Activated CD4-positive, alpha-beta memory T cell treated with anti-CD3 and anti-CD28 coated beads, Interleukin-2, amount 10 ng/mL, durations not matched to agents 7 days and 5 days (primary cell): ENCODE data around the gene CYGB. TPM values are rescaled to one million over a fixed set of nuclear protein-coding genes. Genes with fewer than 3 reads are reported as not detected.

ENCODE experiments used
- CTCF ChIA-PET: fragments of 350-600 bp; sonication (Branson Sonifier 250); formaldehyde crosslinking; loops from one replicate; lab custom pipeline; 2021; ENCODE audit warnings: antibody characterized with exemption, inconsistent platforms; lab: Charles Lee
- POLR2A ChIA-PET: fragments of 350-600 bp; sonication (Branson Sonifier 250); formaldehyde crosslinking; loops from one replicate; lab custom pipeline; 2021; ENCODE audit warnings: antibody characterized with exemption; lab: Charles Lee
- DNase-seq: peaks from one replicate; pipeline ENCODE4 v3.0.0-alpha.2; 2020
- H3K27ac Mint-ChIP-seq: one replicate; pipeline ENCODE4 v1.8.0; 2021; ENCODE audit warnings: mild to moderate bottlenecking, mixed read lengths
- H3K27me3 Mint-ChIP-seq: one replicate; pipeline ENCODE4 v1.8.0; 2021; ENCODE audit warnings: mixed read lengths
- H3K36me3 Mint-ChIP-seq: one replicate; pipeline ENCODE4 v1.8.0; 2021; ENCODE audit warnings: low read depth, mixed read lengths
- H3K4me1 Mint-ChIP-seq: one replicate; pipeline ENCODE4 v1.8.0; 2021; ENCODE audit warnings: mixed read lengths
- H3K4me3 Mint-ChIP-seq: one replicate; pipeline ENCODE4 v1.8.0; 2021; ENCODE audit warnings: mild to moderate bottlenecking, mixed read lengths
- H3K9me3 Mint-ChIP-seq: one replicate; pipeline ENCODE4 v1.8.0; 2021; ENCODE audit warnings: mixed read lengths
- total RNA-seq, 2 experiments: library from RNA; stranded (reverse); gene quantifications; one replicate each; pipeline ENCODE4 v1.2.3, GENCODE V29; 2021

The CYGB gene
- total RNA-seq, 2 experiments from 2014 or later, result not detected

DNA sequence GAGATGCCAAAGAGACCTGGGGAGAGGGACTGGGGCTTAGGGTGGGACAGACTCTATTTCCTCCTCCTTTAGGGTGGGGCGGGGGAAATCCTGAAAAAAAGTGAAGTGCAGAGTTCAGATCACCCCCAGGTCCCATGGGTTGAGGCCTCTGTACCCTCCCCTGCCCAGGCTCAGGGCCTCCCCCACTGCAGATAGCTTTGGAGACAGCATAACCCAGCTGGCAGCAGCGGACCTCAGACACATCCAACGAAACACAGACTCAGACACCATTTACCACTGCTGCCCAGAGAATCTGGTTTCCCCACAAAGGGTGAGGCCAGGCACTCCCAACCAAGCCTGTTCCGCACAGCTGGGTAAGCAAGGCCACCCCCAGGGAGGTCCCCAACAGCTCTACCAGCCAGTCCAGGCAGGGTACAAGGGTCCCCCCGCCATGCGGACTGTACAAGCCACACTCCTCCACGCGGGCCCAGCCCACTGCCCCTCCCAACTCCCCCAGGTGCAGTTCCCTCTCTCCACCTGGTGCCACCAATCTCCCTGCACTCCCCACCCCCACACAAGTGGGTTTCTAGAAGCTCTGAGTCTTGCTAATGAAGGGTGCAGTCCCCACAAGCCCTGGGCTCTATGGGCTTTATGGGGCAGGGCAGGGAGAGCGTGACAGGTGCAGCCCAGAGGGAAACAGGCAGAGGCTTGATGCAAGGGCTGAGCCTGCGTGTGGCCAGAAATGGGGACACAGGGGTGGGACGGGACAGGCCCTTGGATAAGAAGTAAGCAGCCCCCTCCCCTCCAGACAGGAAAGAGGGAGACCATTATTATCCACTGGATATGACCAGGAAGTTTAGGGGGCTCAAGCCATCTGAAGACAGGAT, 45.2 kb downstream of the CYGB start:
- H3K27ac Mint-ChIP-seq, result peak overlapping the region; percentile 94
- DNase-seq, result no peak

GRCh38 chr17:76491271-76492122, 46.0 kb downstream of the CYGB start:
- Mint-ChIP-seq H3K9me3 (no peaks in the 10 kb centered on the region), H3K4me3 (peak overlapping the region; percentile 42), H3K27me3 (no peaks in the 10 kb centered on the region), H3K36me3 (peaks cover 6% of the 10 kb centered on the region), H3K27ac (peak overlapping the region; percentile 94), H3K4me1 (peaks cover 58% of the 10 kb centered on the region)
- ChIA-PET POLR2A (interaction anchor here (1.8 to 2.8 kb wide), 7 partner anchors 8 to 138 kb away, joined by 5 to 13 read pairs (median 11); partner anchors contain the start of genes AANAT, PRPSAP1, RHBDF2 and UBE2O), CTCF (interaction anchor here (0.6 to 5.2 kb wide), 5 partner anchors 13 to 67 kb away, joined by 3 to 46 read pairs (median 4); partner anchors contain the start of genes RHBDF2 and UBE2O)
- no peak for DNase-seq

More for the DNA sequence above, 45.2 kb downstream of the CYGB start:
- ChIA-PET CTCF (interaction anchor here (0.6 to 5.2 kb wide), 11 partner anchors 12 to 132 kb away, joined by 3 to 46 read pairs (median 4); partner anchors contain the start of genes AANAT, RHBDF2 and UBE2O), POLR2A (interaction anchor here (0.6 to 2.8 kb wide), 13 partner anchors 10 to 347 kb away, joined by 3 to 16 read pairs (median 10); partner anchors contain the start of genes AANAT, PRPSAP1, RHBDF2 and RNF157)
- H3K4me3 Mint-ChIP-seq, result peak overlapping the region; percentile 68
- no peaks in the 10 kb centered on the region for H3K27me3 Mint-ChIP-seq
- peaks cover 6% of the 10 kb centered on the region for H3K36me3 Mint-ChIP-seq
- peaks cover 63% of the 10 kb centered on the region for H3K4me1 Mint-ChIP-seq
- H3K9me3 Mint-ChIP-seq, result no peaks in the 10 kb centered on the region

DNA sequence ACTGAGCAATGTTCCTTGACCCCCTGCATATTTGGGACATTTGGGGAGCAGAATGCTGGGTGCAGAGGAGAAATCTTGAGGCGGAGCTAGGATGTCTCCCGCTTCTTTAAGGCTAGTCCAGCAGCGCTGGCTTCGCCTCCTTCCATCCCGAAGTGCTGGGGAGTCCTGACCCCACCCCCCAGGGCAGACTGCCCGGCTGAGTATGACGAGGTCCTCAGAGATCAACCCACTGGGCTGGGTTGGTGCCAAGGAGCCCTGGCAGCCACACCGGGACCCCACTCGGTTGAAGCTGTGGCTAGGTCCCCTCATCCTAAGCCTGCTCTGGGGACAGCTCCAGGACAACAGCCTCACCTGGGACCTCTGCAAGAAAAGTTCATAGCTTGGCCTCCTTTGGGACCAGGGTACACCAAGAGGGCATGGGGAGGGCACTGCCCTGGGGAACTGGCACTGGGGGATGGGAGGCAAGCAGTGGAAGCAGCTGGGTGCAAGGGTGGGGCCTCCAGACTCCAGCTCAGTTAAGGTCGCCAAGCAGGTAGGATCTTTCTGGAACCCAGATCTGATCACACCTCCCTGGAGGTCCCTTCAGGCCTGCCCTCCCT, 47.3 kb downstream of the CYGB start:
- CTCF ChIA-PET, result interaction anchor here (0.6 to 1.5 kb wide), 2 partner anchors 13 to 15 kb away, joined by 3 to 4 read pairs; no protein-coding TSS in a partner anchor

DNA sequence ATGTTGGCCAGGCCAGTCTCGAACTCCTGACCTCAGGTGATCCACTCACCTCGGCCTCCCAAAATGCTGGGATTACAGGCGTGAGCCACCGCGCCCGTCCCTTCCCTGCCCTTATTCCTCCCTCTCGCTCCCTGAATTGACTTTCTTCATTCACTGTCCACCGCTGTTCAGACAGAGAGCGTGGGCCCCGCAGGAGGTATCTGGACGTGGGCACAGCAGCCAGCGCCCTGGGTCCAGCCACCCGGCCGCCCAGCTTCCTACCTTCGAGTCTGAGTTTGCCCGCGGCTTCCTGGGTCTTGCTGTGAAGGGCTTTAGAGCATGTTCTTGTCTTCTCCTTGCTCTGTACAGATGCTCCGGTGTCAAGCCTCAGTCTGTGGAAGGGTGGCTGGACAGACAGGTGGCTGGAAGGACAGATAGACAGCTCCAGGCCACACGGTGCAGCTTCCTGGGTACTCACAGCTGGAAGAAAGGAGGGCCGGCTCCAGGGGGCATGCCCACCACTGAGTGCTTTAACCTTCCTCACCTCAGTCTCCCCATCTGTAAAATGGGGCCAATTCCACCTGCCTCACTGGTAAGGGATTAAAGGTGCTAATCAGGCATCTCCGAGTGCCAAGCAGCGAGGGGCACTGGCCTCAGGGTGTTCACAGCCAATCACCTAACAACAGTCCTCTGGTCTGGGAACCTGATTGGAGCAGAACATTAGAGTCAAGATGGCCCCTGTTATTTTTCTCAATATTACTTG, 49.9 kb downstream of the CYGB start:
- no peak overlapping the region for H3K27ac Mint-ChIP-seq
- peaks cover 34% of the 10 kb centered on the region for H3K4me1 Mint-ChIP-seq
- no peaks in the 10 kb centered on the region for H3K27me3 Mint-ChIP-seq
- H3K4me3 Mint-ChIP-seq, result no peak overlapping the region
- POLR2A ChIA-PET, result no interaction called here
- peaks cover 11% of the 10 kb centered on the region for H3K36me3 Mint-ChIP-seq
- H3K9me3 Mint-ChIP-seq, result no peaks in the 10 kb centered on the region
- CTCF ChIA-PET, result interaction anchor here (1.3 kb wide), 1 partner anchor 79 kb away, joined by 3 read pairs; no protein-coding TSS in a partner anchor
- no peak for DNase-seq

More for the DNA sequence above, 47.3 kb downstream of the CYGB start:
- no peaks in the 10 kb centered on the region for H3K27me3 Mint-ChIP-seq
- no peak for DNase-seq
- peaks cover 57% of the 10 kb centered on the region for H3K4me1 Mint-ChIP-seq
- H3K36me3 Mint-ChIP-seq, result peaks cover 6% of the 10 kb centered on the region
- no peaks in the 10 kb centered on the region for H3K9me3 Mint-ChIP-seq
- no peak overlapping the region for H3K27ac Mint-ChIP-seq
- POLR2A ChIA-PET, result interaction anchor here (1.2 to 2.0 kb wide), 3 partner anchors 8 to 12 kb away, joined by 3 to 9 read pairs (median 7); partner anchors contain the start of gene RHBDF2
- H3K4me3 Mint-ChIP-seq, result no peak overlapping the region

GRCh38 chr17:76485569-76485968, 51.9 kb downstream of the CYGB start:
- Mint-ChIP-seq H3K9me3 (no peaks in the 10 kb centered on the region), H3K27me3 (no peaks in the 10 kb centered on the region), H3K4me3 (no peak overlapping the region), H3K27ac (no peak overlapping the region), H3K36me3 (peaks cover 13% of the 10 kb centered on the region), H3K4me1 (peaks cover 15% of the 10 kb centered on the region)
- no peak for DNase-seq
- ChIA-PET CTCF (interaction anchor here (0.8 kb wide), 1 partner anchor 21 kb away, joined by 4 read pairs; no protein-coding TSS in a partner anchor), POLR2A (interaction anchor here (0.5 to 1.0 kb wide), 2 partner anchors 11 to 266 kb away, joined by 3 to 4 read pairs; no protein-coding TSS in a partner anchor)

DNA sequence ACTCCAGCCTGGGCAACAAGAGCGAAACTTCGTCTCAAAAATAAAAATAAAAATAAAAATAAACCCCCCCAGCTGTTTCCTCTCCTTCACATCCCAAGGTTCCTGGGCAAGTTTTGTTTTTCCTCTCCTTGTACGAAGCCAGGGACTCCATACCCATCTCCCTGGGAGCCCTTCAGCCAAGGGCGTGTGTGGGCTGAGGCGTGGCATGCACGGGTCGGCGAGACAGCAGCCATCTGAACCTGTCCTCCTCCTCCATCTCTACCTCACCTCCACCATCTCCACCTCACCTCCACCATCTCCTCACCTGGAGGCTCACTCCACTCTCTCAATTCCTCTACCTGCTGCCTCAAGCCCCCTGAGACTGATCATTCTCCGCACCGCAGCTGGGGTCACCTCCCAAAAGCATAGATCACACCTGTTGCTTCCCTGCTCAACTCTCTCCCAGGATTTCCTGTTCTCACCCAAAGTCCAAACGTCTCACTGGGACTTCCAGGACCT, 53.2 kb downstream of the CYGB start:
- Mint-ChIP-seq H3K36me3 (peaks cover 15% of the 10 kb centered on the region), H3K27me3 (no peaks in the 10 kb centered on the region), H3K4me1 (peaks cover 7% of the 10 kb centered on the region), H3K9me3 (no peaks in the 10 kb centered on the region), H3K4me3 (no peak overlapping the region), H3K27ac (no peak overlapping the region)
- POLR2A ChIA-PET, result no interaction called here
- no peak for DNase-seq
- CTCF ChIA-PET, result no interaction called here

DNA sequence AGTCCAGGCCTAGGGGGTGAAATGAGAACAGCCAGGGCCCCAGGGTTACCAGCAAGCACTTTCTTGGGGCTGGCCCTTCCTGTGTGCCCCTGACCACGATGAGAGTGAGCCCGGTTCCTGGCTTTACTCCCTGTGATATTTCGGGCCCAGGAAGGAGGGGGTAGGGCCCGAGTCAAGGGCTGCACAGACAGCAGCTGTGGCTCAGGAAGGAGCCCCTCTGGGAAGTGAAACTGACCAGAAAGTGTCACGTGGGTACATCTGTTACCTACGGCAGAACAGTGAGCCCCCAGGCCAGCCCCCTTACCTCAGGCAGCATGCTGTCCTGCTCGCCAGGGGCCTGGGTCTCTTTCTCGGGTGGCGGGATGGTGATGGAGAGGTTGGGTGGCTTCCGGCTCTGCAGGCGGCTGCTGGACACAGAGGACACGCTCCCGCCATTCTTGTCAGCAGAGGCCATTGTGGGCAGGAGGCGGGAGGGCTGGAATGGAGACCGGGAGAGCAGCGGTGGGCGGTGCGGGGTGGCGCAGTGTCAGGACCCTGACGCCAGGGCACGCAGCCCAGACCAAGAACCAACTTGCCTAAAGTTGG, 56.3 kb downstream of the CYGB start:
- peaks cover 10% of the 10 kb centered on the region for H3K36me3 Mint-ChIP-seq
- no peaks in the 10 kb centered on the region for H3K27me3 Mint-ChIP-seq
- CTCF ChIA-PET, result no interaction called here
- POLR2A ChIA-PET, result interaction anchor here (0.6 kb wide), 1 partner anchor 437 kb away, joined by 3 read pairs; no protein-coding TSS in a partner anchor
- no peaks in the 10 kb centered on the region for H3K9me3 Mint-ChIP-seq
- no peak overlapping the region for H3K4me3 Mint-ChIP-seq
- H3K4me1 Mint-ChIP-seq, result peaks cover 2% of the 10 kb centered on the region
- H3K27ac Mint-ChIP-seq, result no peak overlapping the region
- DNase-seq, result no peak

DNA sequence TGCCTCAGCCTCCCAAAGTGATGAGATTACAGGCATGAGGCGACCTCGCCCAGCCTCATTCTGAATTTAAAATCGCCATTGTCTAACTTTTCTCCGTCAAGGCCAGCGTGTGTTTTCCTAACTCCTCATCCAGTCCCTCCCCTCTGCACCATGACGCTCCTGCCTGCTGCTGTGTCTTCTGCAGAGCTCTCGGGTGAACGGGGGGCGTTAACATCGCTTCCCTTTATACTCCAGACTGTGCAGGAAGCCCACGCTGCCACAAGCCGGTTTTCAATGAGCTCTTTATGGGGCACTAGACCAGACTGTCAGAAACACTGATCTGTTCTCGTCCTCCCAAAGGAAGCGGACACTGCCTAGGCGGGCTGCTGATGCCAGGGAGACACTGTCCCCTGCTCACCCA, 56.9 kb downstream of the CYGB start:
- Mint-ChIP-seq H3K27me3 (no peaks in the 10 kb centered on the region), H3K9me3 (no peaks in the 10 kb centered on the region), H3K4me1 (peaks cover under 1% of the 10 kb centered on the region), H3K36me3 (peaks cover 10% of the 10 kb centered on the region), H3K27ac (no peak overlapping the region), H3K4me3 (no peak overlapping the region)
- DNase-seq, result no peak
- ChIA-PET CTCF (no interaction called here), POLR2A (interaction anchor here (1.0 to 1.1 kb wide), 2 partner anchors 28 to 86 kb away, joined by 3 read pairs; partner anchors contain the start of gene UBE2O)

- Mint-ChIP-seq H3K27me3 (no peaks in the 10 kb centered on the region), H3K4me1 (no peaks in the 10 kb centered on the region), H3K4me3 (no peak overlapping the region), H3K27ac (no peak overlapping the region), H3K36me3 (peaks cover 9% of the 10 kb centered on the region), H3K9me3 (no peaks in the 10 kb centered on the region)
- ChIA-PET POLR2A (interaction anchor here (1.0 to 1.1 kb wide), 2 partner anchors 26 to 87 kb away, joined by 3 read pairs; partner anchors contain the start of gene UBE2O), CTCF (no interaction called here)
- no peak for DNase-seq
These were observed 57.9 kb downstream of the CYGB start for GRCh38 chr17:76479515-76480060.

DNA sequence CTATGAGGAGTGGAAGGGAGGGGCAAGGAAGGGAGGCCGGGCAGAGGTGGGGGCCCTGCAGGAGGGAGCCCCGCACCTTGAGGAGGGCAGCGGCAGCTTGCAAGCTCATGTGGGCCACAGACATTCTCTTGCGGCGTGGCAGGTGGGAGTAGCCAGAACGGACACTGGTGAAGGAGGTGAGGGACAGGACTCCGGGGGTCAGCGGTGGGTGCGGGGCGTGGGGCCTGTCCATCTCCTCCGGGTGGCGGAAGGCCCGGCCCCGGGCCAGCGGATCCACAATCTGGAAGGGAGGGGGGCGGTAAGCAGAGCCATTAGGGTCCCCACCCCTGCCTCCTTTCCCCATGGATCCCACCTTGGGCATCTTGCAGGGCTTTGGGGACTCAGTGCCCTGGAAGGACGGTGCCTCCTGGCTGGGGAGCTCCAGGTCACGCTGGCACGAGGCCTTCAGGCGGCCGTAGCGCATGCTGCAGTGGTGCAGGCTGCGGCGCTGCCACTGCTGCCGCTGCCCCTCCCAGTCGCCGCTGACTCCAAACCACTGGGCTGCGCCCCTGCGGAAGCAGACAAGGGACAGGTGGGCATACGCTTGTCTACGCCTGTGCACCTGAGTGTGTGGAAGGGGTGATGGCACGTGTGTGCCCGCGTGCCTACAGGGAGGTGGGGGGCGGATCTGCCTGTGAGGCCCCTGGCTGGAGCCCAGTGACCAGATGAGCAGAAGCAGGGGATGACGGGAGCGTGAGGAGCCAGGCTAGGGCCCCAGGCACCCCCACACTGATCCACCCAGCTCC, 58.6 kb downstream of the CYGB start:
- no peak for DNase-seq
- Mint-ChIP-seq H3K4me1 (no peaks in the 10 kb centered on the region), H3K4me3 (no peak overlapping the region), H3K36me3 (peaks cover 4% of the 10 kb centered on the region), H3K27ac (no peak overlapping the region), H3K9me3 (no peaks in the 10 kb centered on the region), H3K27me3 (no peaks in the 10 kb centered on the region)
- POLR2A ChIA-PET, result no interaction called here
- CTCF ChIA-PET, result no interaction called here
